Natural killer cell (primary cell): ENCODE data around the gene RAB11FIP3. TPM values are rescaled to one million over a fixed set of nuclear protein-coding genes. Genes with fewer than 3 reads are reported as not detected.
A peak's percentile ranks its signal among the peaks of the same experiment; 100 is the strongest.

Source experiments
- ATAC-seq, 3 donors: fragments of 150-1000 bp in 2 of 3; fragments of 200-7000 bp in 1 of 3; cut with Tn5 transposase; 1 replicate in 1 of 3; 2 replicates in 2 of 3; pipeline ENCODE4 v1.10.0; 2021; ENCODE audit warnings: mild to moderate bottlenecking in 2 of 3, moderate library complexity in 2 of 3
- DNase-seq, 2 donors: peaks; one replicate each; pipeline versions ENCODE4 v3.0.0 to v3.0.0-alpha.2; 2013 to 2021; ENCODE audit warnings: mixed read lengths in 1 of 2
- H3K27ac ChIP-seq: one replicate; pipeline ENCODE4 v1.5.1; 2013; ENCODE audit warnings: mild to moderate bottlenecking, low read length
- H3K27me3 ChIP-seq: one replicate; pipeline ENCODE4 v1.6.1; 2013; ENCODE audit warnings: low read length; ENCODE audit not compliant: control insufficient read depth, insufficient read depth
- H3K36me3 ChIP-seq: one replicate; pipeline ENCODE4 v1.6.1; 2013; ENCODE audit warnings: low read length; ENCODE audit not compliant: control insufficient read depth, insufficient read depth
- H3K4me1 ChIP-seq: one replicate; pipeline ENCODE4 v1.6.1; 2013; ENCODE audit warnings: low read length; ENCODE audit not compliant: control insufficient read depth, insufficient read depth
- H3K4me3 ChIP-seq: one replicate; pipeline ENCODE4 v1.5.1; 2013; ENCODE audit warnings: low read length
- H3K9me3 ChIP-seq: one replicate; pipeline ENCODE4 v1.6.1; 2013; ENCODE audit warnings: low read length; ENCODE audit not compliant: control insufficient read depth, insufficient read depth
- H3K27ac Mint-ChIP-seq, 2 donors: one replicate each; pipeline ENCODE4 v1.8.0; 2022; ENCODE audit warnings: mild to moderate bottlenecking in 2 of 2, mixed read lengths in 2 of 2, moderate library complexity in 1 of 2
- H3K27me3 Mint-ChIP-seq, 2 donors: one replicate each; pipeline ENCODE4 v1.8.0; 2022; ENCODE audit warnings: low read depth in 2 of 2, mixed read lengths in 2 of 2
- H3K36me3 Mint-ChIP-seq: one replicate; pipeline ENCODE4 v1.8.0; 2022; ENCODE audit warnings: mixed read lengths
- H3K4me1 Mint-ChIP-seq, 2 donors: one replicate each; pipeline ENCODE4 v1.8.0; 2022; ENCODE audit warnings: mixed read lengths in 2 of 2
- H3K4me3 Mint-ChIP-seq: one replicate; pipeline ENCODE4 v1.8.0; 2022; ENCODE audit warnings: mild to moderate bottlenecking, moderate library complexity, mixed read lengths
- H3K9me3 Mint-ChIP-seq, 2 donors: one replicate each; pipeline ENCODE4 v1.8.0; 2022; ENCODE audit warnings: mixed read lengths in 2 of 2
- CTCF ChIP-seq: fragments of 200-600 bp; IDR thresholded peaks from one replicate; pipeline ENCODE4 v1.8.0; 2022; ENCODE audit warnings: antibody characterized with exemption
- WGBS: methylation state at CpG from one replicate; pipeline ENCODE4 v1.1.7; 2013; ENCODE audit warnings: missing lambda C conversion rate; ENCODE audit not compliant: insufficient coverage; 5-methylcytosine and 5-hydroxymethylcytosine counted together
- intact Hi-C: fragments of 100-400 bp; cut with micrococcal nuclease; formaldehyde crosslinking; loops from one replicate; pipeline ENCODE4 v1.14.2; 2022
- total RNA-seq, 4 donors: library from RNA; stranded (reverse); fragments of 120-200 nt in 1 of 4; gene quantifications; one replicate each; pipeline versions ENCODE4 v1.2.3 to v1.2.4, GENCODE V29; 2013 to 2022

Gene RAB11FIP3
- total RNA-seq, 3 donors from 2014 or later (not counting 1 experiment from before 2014, with no cell fraction given), result 51.0 to 61.2 (median 55.3) TPM

- peak overlapping the region; percentile 40 to 73 for H3K27ac Mint-ChIP-seq
- ATAC-seq, result no peak
- WGBS, result 81% methylated on average over 13 of the region's 13 CpGs
Measured at GRCh38 chr16:454397-454940, 29.0 kb downstream of the RAB11FIP3 start.

GRCh38 chr16:455453-455852 lies 30.0 kb downstream of the RAB11FIP3 start:
- Mint-ChIP-seq H3K36me3 (no peaks in the 10 kb centered on the region), H3K27ac (no peak overlapping the region), H3K27me3 (no peaks in the 10 kb centered on the region), H3K4me1 (peaks cover 8 to 15% of the 10 kb centered on the region in 2 donors), H3K4me3 (no peak overlapping the region), H3K9me3 (no peaks in the 10 kb centered on the region)
- no peak overlapping the region for H3K4me3 ChIP-seq
- H3K36me3 ChIP-seq, result no peaks in the 10 kb centered on the region
- H3K9me3 ChIP-seq, result no peaks in the 10 kb centered on the region
- no peaks in the 10 kb centered on the region for H3K4me1 ChIP-seq
- ATAC-seq (no peak), DNase-seq (no peak)
- intact Hi-C loops, result no loop called here
- 98% methylated on average over 12 of the region's 12 CpGs for WGBS
- H3K27ac ChIP-seq, result no peak overlapping the region
- no peak for TF ChIP-seq CTCF
- H3K27me3 ChIP-seq, result no peaks in the 10 kb centered on the region

More at GRCh38 chr16:454397-454940, 29.0 kb downstream of the RAB11FIP3 start:
- H3K4me3 ChIP-seq, result no peak overlapping the region
- Mint-ChIP-seq H3K27me3 (no peaks in the 10 kb centered on the region), H3K9me3 (no peaks in the 10 kb centered on the region), H3K4me3 (no peak overlapping the region), H3K36me3 (no peaks in the 10 kb centered on the region), H3K4me1 (peaks cover 8 to 15% of the 10 kb centered on the region in 2 donors)
- no peaks in the 10 kb centered on the region for H3K4me1 ChIP-seq
- DNase-seq, result no peak
- H3K27ac ChIP-seq, result no peak overlapping the region
- no peaks in the 10 kb centered on the region for H3K27me3 ChIP-seq
- no peak for TF ChIP-seq CTCF
- intact Hi-C loops, result no loop called here
- no peaks in the 10 kb centered on the region for H3K9me3 ChIP-seq
- H3K36me3 ChIP-seq, result no peaks in the 10 kb centered on the region

- no peak overlapping the region for H3K27ac ChIP-seq
- 93% methylated on average over 11 of the region's 11 CpGs for WGBS
- H3K4me3 ChIP-seq, result no peak overlapping the region
- H3K27me3 ChIP-seq, result no peaks in the 10 kb centered on the region
- H3K9me3 ChIP-seq, result no peaks in the 10 kb centered on the region
- no peaks in the 10 kb centered on the region for H3K36me3 Mint-ChIP-seq
- H3K27ac Mint-ChIP-seq, result no peak overlapping the region
- intact Hi-C loops, result no loop called here
- no peak for ATAC-seq
- H3K4me3 Mint-ChIP-seq, result no peak overlapping the region
- H3K4me1 Mint-ChIP-seq, result peaks cover 8 to 15% of the 10 kb centered on the region in 2 donors
- H3K9me3 Mint-ChIP-seq, result no peaks in the 10 kb centered on the region
- no peak for DNase-seq
- no peaks in the 10 kb centered on the region for H3K27me3 Mint-ChIP-seq
- TF ChIP-seq CTCF, result no peak
- H3K36me3 ChIP-seq, result peaks cover 3% of the 10 kb centered on the region
- H3K4me1 ChIP-seq, result no peaks in the 10 kb centered on the region
Measured at GRCh38 chr16:456891-457483, 31.5 kb downstream of the RAB11FIP3 start.
